ENCODE data around the gene REN.

REN gene

GRCh38 chr1:204155881-204156280 is 10.3 kb downstream of the REN start:
- DNase-seq (ENCODE audit: extremely low read depth in 1 of 2, low read depth in 1 of 2) = no peak

- no peak for DNase-seq (ENCODE audit: extremely low read depth in 1 of 2, low read depth in 1 of 2)
Observed at GRCh38 chr1:204154568-204155255, 11.4 kb downstream of the REN start.

GRCh38 chr1:204153667-204154066 is 12.5 kb downstream of the REN start:
- DNase-seq (ENCODE audit: extremely low read depth in 1 of 2, low read depth in 1 of 2) = no peak

- DNase-seq (ENCODE audit: extremely low read depth in 1 of 2, low read depth in 1 of 2) = no peak
Observed at GRCh38 chr1:204152310-204153044, 13.7 kb downstream of the REN start.

GRCh38 chr1:204151552-204152309 is 14.4 kb downstream of the REN start, which contains the start of gene ETNK2:
Gene ETNK2, minus strand, starts transcription at chr1:204152044. Its CDS starts 192 bp downstream, at chr1:204151852.
- DNase-seq (ENCODE audit: extremely low read depth in 1 of 2, low read depth in 1 of 2) = peak; percentile 18 to 43

GRCh38 chr1:204150702-204151551 is 15.2 kb downstream of the REN start:
- DNase-seq (ENCODE audit: extremely low read depth in 1 of 2, low read depth in 1 of 2) = no peak

GRCh38 chr1:204149635-204150565 is 16.2 kb downstream of the REN start:
- DNase-seq (ENCODE audit: extremely low read depth in 1 of 2, low read depth in 1 of 2) = no peak

GRCh38 chr1:204149107-204149506 is 17.0 kb downstream of the REN start:
- DNase-seq (ENCODE audit: extremely low read depth in 1 of 2, low read depth in 1 of 2) = no peak

- DNase-seq (ENCODE audit: extremely low read depth in 1 of 2, low read depth in 1 of 2) = no peak
Observed at GRCh38 chr1:204147406-204148383, 18.4 kb downstream of the REN start.

- no peak for DNase-seq (ENCODE audit: extremely low read depth in 1 of 2, low read depth in 1 of 2)
Observed at GRCh38 chr1:204146965-204147364, 19.2 kb downstream of the REN start.

GRCh38 chr1:204146309-204146708 is 19.8 kb downstream of the REN start:
- no peak for DNase-seq (ENCODE audit: extremely low read depth in 1 of 2, low read depth in 1 of 2)

- no peak for DNase-seq (ENCODE audit: extremely low read depth in 1 of 2, low read depth in 1 of 2)
Observed at GRCh38 chr1:204145033-204145504, 21.1 kb downstream of the REN start.

- no peak for DNase-seq (ENCODE audit: extremely low read depth in 1 of 2, low read depth in 1 of 2)
Observed at GRCh38 chr1:204143276-204144041, 22.7 kb downstream of the REN start.

- no peak for DNase-seq (ENCODE audit: extremely low read depth in 1 of 2, low read depth in 1 of 2)
Observed at GRCh38 chr1:204142032-204142974, 23.8 kb downstream of the REN start.

- no peak for DNase-seq (ENCODE audit: extremely low read depth in 1 of 2, low read depth in 1 of 2)
Observed at GRCh38 chr1:204141131-204141530, 25.0 kb downstream of the REN start.

- no peak for DNase-seq (ENCODE audit: extremely low read depth in 1 of 2, low read depth in 1 of 2)
Observed at GRCh38 chr1:204139952-204140351, 26.2 kb downstream of the REN start.
